Testis (tissue), 2 donors: ENCODE data around the gene PWWP2B.

Experiments
- CTCF ChIP-seq, 3 experiments: fragments of 450-650 bp in 2 of 3; fragments of 200-600 bp in 1 of 3; sonication (generic) in 1 of 3; IDR thresholded peaks; one replicate each; pipeline ENCODE4 v1.5.1; 2016 to 2019; ENCODE audit warnings: antibody characterized with exemption in 3 of 3, mild to moderate bottlenecking in 2 of 3, moderate library complexity in 1 of 3
- POLR2A ChIP-seq: fragments of 450-650 bp; IDR thresholded peaks from one replicate; pipeline ENCODE4 v1.6.1; 2017; ENCODE audit warnings: antibody characterized with exemption, mild to moderate bottlenecking, moderate library complexity

GRCh38 chr10:132387764-132388210 is 9.2 kb upstream of the PWWP2B start:
- TF ChIP-seq CTCF (IDR thresholded peaks at IDR 0.05): peak; percentile 64 to 82 (median 81)
- no peak for TF ChIP-seq POLR2A
